Measurements from ENCODE around the gene ZNF837.
"Not testable (repeated sequence)": the region's sequence is repeated elsewhere in the genome, so short reads cannot be mapped to it uniquely, and the experiment has no call there.

ZNF837 gene

GRCh38 chr19:58380662-58381459 is at the start of gene ZNF837:
Gene ZNF837 (minus strand): TSS chr19:58381030. CDS start chr19:58369332, 11,698 bp downstream.
- peak; percentile 99 for DNase-seq

DNA sequence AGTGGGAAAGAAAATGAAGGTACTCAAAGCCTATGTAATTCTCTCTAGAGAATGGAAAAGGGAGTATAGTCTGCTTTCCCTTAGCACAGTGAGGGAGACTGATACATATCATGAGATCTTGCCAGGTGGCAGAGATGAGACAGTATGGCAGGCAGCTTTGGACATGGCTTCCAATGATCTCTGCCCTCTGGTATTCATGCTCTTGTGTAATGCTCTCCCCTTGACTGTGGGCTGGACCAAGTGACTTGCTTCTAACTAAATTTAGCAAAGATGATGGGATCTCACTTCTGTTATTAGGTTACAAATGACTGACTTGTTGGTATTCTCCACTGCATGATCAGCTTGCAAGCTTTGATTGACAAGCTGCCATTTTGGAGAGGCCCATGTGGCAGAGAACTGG is 48.9 kb upstream of the ZNF837 start:
- DNase-seq: no peak

GRCh38 chr19:58428617-58429016 is 47.8 kb upstream of the ZNF837 start:
- no peak for DNase-seq

DNA sequence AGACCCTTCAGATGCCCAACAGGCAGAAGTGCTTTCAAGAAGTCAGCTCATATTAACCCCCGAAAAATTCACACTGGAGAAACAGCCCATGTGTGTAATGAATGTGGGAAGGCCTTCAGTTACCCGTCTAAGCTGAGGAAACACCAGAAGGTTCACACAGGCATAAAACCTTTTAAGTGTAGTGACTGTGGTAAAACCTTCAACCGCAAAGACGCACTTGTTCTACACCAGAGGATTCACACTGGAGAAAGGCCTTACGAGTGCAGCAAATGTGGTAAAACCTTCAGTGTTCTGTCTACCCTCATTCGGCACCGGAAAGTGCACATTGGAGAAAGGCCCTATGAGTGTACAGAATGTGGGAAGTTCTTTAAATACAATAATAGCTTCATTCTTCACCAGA is 36.2 kb upstream of the ZNF837 start:
- DNase-seq: no peak

- DNase-seq: no peak
Measured at GRCh38 chr19:58416604-58417003, 35.8 kb upstream of the ZNF837 start.

- DNase-seq: peak; percentile 38
Measured at GRCh38 chr19:58409010-58409790, 28.4 kb upstream of the ZNF837 start.

DNA sequence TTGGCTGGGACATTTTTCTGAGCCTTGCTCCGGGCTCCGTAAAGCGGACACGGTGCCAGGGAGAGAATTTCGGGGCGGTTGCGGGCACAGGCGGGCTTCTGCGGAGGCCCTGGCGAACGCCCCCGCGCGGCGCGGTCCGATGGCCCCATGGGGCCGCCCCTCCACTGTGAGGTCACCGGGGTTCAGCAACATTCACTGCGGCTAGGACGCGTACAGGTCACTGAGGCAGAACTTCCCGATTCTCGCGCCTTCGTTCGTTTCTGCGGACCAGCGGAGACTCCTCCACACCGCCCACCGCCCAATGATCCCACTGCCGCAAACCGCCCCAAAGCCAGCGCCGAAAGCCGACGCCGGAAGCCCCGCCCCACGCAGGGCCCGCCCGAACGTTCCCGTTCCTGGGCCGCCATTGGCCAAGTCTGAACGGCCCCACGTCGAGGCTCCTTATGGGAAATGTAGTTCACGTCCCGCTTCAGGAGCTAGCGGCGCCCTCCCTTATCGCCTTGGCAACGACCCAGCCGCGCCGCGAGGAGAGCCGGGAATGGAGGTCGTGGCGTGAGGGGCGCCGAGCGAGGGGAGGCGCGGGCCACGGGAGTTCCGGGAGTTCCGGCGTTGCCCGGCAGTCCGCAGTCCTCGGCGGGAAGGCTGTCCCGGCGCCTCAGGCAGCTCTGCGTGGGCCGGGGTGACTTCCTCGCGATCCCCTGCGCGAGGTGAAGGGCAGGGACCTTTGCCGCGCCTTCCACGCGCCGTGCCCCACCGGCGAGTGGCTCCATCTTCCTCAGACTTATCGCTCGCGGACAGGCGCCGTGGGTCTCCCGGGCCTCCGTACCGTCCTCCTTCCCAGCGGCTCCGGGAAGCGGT is 27.6 kb upstream of the ZNF837 start, which contains the start of gene ZNF584:
Gene ZNF584, plus strand, starts transcription at position 498 of the 858 bp plus-strand sequence. CDS start 499 bp downstream, outside the sequence.
- peak; percentile 90 for DNase-seq

DNA sequence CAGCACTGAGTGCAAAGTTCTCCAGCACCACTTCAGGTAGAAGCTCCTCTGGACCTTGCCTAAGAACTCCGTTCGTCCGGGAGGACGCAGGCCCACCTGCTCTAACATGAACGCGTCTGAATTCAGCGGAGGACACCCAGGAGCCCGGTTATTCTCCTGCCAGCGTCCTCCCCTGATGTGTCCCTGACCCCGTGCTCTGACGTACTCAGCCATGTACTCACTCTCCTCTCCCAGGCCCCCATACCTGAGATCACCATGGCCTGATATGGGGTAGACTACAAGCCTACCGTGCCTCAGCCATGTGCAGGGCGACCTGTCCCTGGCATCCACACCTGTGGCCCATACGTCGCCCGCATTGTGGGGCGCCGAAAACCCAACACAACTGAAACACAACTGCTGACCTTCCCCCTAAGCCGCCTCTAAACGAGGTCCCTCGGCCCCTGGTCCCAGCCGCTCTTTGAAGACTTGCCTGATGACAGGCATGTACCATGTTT is 26.9 kb upstream of the ZNF837 start:
- no peak for DNase-seq

DNA sequence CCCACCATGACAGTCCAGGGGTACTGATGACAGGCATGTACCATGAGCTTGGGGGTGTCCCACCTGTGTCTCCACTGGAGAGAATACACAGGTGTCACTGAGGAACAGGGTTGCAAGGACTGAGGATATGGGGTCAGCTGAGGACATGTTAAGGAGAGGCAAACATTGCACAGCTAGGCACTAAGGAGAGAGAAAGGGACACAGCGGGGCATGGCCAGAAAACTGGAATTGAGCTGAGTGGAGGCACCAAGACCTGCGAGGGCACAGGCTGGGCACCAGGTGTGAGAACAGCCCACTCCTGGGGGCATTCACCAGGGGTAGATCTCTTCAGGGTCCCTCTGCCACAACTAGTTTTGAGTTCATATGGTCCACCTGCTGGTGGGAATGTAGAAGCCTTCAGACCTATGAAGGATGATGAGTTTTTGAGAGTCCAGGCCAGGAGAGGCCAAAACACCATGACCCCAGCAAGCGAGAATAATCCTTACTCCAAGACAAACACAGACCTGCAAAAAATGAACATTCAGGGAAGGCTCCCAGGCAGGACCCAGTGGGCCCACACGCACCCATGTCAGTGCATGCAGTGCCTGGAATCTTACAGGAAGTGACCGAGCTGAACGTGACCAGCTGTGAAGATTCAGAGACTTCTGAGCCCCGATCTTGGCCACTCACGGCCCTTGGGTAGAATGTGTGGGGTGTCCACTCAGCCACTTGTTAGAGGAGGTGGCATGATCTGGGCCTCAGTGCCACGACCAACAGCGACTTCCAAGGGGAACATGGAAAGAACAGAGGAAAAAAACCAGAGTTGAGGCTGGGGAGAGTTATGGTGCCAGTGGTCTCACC is 26.2 kb upstream of the ZNF837 start:
- DNase-seq: no peak

DNA sequence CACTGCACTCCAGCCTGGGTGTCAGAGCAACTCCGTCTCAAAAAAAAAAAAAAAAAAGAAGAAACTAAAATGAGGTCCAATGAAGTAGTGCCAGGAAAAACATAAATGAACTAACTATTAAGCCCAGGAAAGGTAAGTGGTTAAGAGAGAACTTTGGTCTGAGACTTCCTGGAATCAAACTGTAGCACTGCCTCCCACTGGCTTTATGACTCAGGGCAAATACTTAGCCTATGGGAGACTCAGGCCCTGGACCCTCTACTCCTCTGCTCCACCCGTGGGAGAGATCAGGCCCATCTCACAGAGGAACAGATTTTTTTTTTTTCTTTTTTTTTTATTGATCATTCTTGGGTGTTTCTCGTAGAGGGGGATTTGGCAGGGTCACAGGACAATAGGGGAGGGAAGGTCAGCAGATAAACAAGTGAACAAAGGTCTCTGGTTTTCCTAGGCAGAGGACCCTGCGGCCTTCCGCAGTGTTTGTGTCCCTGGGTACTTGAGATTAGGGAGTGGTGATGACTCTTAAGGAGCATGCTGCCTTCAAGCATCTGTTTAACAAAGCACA is 23.2 kb upstream of the ZNF837 start:
- not testable (repeated sequence) for DNase-seq

DNA sequence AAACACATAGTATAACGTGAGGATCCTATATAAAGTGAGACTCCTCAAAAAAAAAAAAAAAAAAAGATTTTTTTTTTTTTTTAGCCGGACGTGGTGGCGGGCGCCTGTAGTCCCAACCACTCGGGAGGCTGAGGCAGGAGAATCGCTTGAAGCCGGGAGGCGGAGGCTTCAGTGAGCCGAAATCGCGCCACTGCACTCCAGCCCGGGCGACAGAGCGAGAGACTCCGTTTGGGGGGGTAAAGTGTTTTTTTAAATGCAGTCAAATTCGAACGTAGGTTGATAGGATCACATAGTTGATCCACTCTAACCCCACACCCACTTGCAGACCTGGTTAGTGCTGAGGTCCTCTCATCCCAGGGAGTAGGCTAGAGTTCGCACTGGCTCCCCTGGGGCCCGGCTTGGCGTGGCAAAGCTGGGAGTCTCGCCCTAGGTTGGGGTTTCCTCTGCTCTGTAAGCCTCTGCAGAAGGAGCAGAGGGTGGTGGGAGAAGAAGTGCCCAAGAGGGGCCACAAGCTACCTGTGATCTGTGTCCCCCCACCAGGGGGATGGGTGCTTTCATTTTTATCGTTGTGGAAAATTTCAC is 21.1 kb upstream of the ZNF837 start:
- DNase-seq: no peak

DNA sequence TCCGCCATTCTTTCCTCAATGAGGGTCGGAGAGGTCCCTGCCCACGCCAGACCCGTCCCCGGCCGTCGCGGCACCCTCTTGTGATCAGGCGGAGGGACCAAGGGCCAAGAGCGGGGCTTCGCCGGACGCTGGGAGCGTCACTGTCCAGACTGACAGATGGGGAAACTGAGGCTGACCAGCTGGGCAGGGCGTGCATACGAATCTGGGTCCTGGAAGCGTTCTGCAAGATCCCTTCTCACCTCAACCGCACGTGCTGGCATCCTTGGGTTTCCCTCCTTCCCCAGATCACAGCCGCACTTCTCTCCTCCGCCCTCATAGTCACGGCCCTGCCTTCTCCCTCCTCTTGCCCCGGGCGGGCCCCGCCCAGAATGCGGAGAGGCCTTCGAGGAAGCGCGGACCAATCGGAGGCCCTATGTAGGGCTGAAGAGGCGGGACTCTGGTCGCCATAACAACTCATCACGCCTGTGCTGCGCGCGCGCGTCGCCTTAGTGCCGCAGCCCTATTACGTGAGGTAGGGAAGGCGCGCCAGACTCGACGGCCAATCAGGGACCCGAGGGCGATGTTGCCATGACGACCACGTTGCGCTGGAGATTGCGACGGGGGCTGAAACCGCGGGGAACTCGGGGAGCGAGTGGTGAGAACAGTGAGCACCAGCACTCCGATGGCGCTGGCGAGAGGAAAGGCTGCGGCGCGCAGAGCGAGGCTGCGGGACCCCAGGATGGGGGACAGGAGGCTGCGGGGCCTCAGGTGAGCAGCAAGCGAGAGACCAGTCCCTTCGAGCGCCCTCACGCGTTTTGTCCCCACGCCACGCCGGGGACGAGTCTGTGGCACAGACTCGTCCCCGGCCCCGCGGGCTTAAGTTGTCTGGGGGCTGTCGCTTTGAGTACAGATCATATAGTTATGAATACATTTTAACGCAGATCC is 20.3 kb upstream of the ZNF837 start:
- DNase-seq: peak; percentile 97

DNA sequence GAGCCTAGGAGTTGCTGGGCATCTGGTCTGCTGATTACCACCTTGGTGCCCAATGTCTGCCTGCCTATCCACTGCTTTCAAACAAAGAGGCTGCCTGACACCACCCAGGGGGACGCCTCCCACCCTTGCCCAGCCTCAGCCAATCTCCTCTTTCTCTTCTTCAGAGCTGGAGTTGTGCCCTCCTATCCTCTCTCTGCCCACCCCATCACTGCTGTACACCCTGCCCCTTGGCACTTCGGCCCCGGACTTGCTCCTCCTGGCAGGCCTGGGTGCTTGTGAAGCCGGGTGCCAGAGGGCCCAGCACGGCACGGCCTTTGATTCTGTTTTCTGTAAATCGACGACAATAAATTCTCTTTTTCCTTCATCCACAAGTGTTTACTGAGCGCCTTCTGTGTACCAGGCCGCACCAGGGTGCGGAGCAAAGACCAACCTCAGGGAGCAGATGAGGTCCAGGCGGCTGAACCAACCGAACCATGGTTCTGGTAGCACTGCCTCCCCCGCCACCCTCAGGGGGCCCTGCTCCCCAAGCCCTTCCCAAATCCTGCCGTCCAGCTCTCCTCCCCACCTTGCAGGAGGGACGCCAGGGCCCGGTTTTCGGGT is 19.6 kb upstream of the ZNF837 start:
- DNase-seq: no peak

DNA sequence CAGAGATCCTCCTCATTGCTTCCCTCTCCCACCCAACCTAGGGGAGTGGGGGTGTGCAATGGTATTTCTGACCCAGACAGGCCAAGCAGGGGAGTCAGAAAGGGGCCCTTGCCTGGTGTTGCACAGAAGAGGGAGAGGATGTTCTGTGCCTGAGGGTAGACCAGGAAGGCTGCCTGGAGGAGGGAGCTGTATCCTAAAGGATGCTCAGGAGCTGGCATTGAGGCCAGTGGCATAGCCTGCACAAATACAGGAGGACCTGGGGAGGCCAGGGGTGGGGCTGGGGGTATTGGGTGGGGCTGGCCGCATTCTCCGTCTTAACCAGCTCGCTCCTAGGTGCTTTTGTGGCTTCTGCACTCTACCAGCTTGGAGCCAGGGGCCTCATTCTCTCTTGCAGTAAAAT is 19.1 kb upstream of the ZNF837 start:
- DNase-seq: no peak

GRCh38 chr19:58398545-58398944 is 17.7 kb upstream of the ZNF837 start:
- DNase-seq: no peak

- DNase-seq: no peak
Measured at GRCh38 chr19:58398087-58398486, 17.3 kb upstream of the ZNF837 start.

DNA sequence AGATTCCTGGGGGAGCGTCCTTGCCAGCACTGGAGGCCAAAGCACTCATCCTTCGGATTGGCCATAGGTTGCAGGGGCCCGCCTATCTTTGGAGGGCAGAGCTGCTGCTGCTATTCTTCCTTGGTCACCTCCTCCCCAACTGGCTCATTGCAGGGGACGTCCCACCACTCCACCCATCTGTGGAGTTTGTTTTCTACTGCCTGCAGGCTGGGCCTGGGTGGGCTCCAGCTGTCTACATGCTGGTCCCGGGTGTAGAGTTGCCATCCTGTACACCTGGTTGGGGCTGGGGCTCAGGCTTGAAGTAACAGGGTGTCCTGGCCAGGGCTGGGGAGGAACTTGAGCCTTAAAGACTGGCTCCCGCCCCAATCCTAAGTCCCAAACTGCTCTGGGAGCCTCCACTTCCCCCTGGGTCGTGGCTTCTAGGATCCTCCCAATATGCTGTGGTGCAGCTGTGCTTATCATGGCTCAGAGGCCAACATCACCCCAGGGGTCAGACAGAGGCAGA is 16.8 kb upstream of the ZNF837 start:
- peak; percentile 67 for DNase-seq

DNA sequence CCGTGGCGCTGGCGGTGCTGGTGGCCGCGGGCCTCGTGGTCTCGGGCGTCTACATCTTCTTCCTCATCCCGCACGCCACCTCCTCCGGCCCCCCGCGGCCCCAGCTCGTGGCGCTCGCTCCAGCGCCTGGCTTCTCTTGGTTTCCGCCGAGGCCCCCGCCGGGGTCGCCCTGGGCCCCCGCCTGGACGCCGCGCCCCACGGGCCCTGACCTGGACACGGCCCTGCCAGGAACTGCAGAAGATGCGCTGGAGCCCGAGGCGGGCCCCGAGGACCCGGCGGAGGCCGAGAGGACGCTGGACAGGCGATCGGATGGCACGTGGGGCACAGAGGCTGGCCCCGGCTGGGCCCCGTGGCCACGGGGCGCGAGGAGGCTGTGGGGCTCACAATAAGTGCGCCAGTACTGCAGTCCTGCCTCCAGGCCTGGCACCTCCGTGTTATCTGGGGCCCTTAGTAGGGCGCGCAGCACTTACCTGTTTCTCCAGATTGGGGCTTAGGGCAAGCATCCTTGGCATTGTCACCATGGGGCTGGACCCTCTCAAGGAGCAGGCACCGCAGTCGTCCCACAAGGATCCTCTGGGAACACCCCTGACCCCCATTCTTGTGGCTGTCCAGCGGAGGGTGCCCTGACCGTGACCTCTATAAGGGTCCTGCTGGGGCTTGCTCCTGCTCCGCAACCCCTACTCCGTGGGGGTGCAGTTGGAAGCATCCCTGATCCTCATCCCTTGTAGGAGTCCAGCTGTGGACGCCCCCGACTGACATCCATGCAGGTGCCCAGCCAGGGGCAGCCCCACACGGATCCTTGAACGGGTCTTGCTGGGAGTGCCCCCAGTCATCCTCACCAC is 16.1 kb upstream of the ZNF837 start:
- DNase-seq: no peak

Data from DMS 273 treated with DMSO at 0.1 percent for 48 hours (cell line).